Right lobe of liver (tissue), 6 donors: Measurements from ENCODE around the gene CRYGN. TPM values are rescaled to one million over a fixed set of nuclear protein-coding genes. Genes with fewer than 3 reads are reported as not detected.
A peak's percentile ranks its signal among the peaks of the same experiment; 100 is the strongest.

Experiments used
- ATAC-seq, 4 donors: fragments of 200-7000 bp; cut with Tn5 transposase; one replicate each; pipeline ENCODE4 v1.9.1; 2020; ENCODE audit warnings: mild to moderate bottlenecking in 4 of 4, moderate library complexity in 4 of 4
- DNase-seq, 3 donors: peaks; one replicate each; pipeline ENCODE4 v3.0.0-alpha.2; 2020
- H3K27ac ChIP-seq, 3 donors: fragments of 200-600 bp; one replicate each; pipeline ENCODE4 v1.8.0; 2022
- H3K27me3 ChIP-seq, 2 donors: fragments of 200-600 bp; one replicate each; pipeline ENCODE4 v1.8.0; 2022
- H3K36me3 ChIP-seq, 4 donors: fragments of 200-600 bp; sonication (generic) in 1 of 4; one replicate each; pipeline versions ENCODE4 v1.5.1 to v1.8.0; 2017 to 2022; ENCODE audit warnings: control low read depth in 1 of 4
- H3K4me1 ChIP-seq, 4 donors: fragments of 200-600 bp; sonication (generic) in 1 of 4; one replicate each; pipeline versions ENCODE4 v1.5.1 to v1.8.0; 2017 to 2022; ENCODE audit warnings: control low read depth in 1 of 4
- H3K4me3 ChIP-seq, 3 donors: fragments of 200-600 bp; one replicate each; pipeline ENCODE4 v1.8.0; 2022
- H3K9me3 ChIP-seq, 4 donors: fragments of 200-600 bp; sonication (generic) in 1 of 4; one replicate each; pipeline versions ENCODE4 v1.5.1 to v1.8.0; 2017 to 2022; ENCODE audit warnings: control low read depth in 1 of 4
- POLR2A ChIP-seq: fragments of 450-650 bp; IDR thresholded peaks from one replicate; pipeline ENCODE4 v1.6.1; 2017; ENCODE audit warnings: antibody characterized with exemption, mild to moderate bottlenecking
- WGBS: methylation state at CpG from one replicate; pipeline ENCODE4 v1.1.6; 2018; ENCODE audit warnings: low coverage, low lambda C conversion rate; ENCODE audit not compliant: insufficient coverage; ENCODE audit errors: missing lambda C conversion rate; 5-methylcytosine and 5-hydroxymethylcytosine counted together
- intact Hi-C, 2 donors: fragments of 100-400 bp; cut with DNase I; formaldehyde crosslinking; loops; one replicate each; pipeline versions ENCODE4 v1.11.2 to v1.14.1; 2022
- total RNA-seq, 6 experiments: library from RNA; depleted of rRNA in 2 of 6; stranded (reverse); fragments of >200 nt in 2 of 6; fragmentation: NEBNext Ultra II Directional in 3 of 6; extraction: Animal tissue kit (Norgen Biotek cat#: 25700) in 3 of 6; gene quantifications; one replicate each; pipeline versions ENCODE4 v1.1.0 to v1.2.4, GENCODE V29; 2016 to 2023
- TF ChIP-seq, protein P1 (sequence below), 4 donors: fragments of 200-600 bp in 3 of 4; fragments of 450-650 bp in 1 of 4; IDR thresholded peaks; one replicate each; pipeline versions ENCODE4 v1.5.1 to v1.8.0; 2016 to 2022; ENCODE audit warnings: antibody characterized with exemption in 4 of 4, mild to moderate bottlenecking in 2 of 4
- donor health status: DM: no; HTN: yes; CAD: no.
- donor health status: DM: no; HTN: no; CAD: no.
- donor health status: DM: no; HTN: no; CAD: no.
- donor health status: DM: no; HTN: yes; CAD: no.
- donor health status: DM: no; HTN: yes; CAD: no.

Gene CRYGN
- total RNA-seq, 6 experiments from 2014 or later: not detected

DNA sequence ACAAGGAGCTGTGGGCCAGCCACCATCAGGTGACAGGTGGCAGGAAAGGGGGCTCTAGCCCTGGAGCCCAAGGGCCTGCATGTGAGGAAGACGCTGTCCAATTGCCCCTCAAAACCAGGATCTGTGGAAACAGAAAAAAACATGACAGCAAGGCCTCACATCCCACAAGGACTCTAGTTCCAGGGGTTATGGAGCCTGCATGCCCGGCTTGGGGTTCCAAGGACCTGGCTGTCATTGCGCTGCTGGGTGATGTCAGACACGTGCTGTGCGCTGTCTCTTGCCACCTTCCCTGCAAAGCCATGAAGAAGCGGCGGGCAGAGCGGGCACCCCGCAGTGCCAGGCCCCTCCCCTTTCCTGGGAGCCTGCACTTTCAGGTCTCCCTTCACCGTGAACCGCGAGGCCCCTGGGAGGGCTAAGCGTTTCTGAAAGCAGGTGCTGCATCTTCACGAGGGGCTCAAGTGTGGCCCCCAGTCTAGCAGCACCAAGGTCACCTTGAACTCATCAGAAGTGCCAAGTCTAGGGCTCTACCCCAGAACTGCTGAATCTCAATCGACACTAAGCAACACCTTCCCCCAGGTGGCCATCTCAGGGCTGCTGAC lies 15.1 kb upstream of the CRYGN start:
- H3K4me1 ChIP-seq: peaks cover 0 to 10% (median 3%) of the 10 kb centered on the region in 4 donors
- intact Hi-C loops: loop anchor here in 1 of 2 donors (5.0 to 10.0 kb wide), 2 partner anchors 83 to 150 kb away; no protein-coding TSS in a partner anchor
- TF ChIP-seq, protein P1, sequence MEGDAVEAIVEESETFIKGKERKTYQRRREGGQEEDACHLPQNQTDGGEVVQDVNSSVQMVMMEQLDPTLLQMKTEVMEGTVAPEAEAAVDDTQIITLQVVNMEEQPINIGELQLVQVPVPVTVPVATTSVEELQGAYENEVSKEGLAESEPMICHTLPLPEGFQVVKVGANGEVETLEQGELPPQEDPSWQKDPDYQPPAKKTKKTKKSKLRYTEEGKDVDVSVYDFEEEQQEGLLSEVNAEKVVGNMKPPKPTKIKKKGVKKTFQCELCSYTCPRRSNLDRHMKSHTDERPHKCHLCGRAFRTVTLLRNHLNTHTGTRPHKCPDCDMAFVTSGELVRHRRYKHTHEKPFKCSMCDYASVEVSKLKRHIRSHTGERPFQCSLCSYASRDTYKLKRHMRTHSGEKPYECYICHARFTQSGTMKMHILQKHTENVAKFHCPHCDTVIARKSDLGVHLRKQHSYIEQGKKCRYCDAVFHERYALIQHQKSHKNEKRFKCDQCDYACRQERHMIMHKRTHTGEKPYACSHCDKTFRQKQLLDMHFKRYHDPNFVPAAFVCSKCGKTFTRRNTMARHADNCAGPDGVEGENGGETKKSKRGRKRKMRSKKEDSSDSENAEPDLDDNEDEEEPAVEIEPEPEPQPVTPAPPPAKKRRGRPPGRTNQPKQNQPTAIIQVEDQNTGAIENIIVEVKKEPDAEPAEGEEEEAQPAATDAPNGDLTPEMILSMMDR (IDR thresholded peaks at IDR 0.05): no peak
- no peak for TF ChIP-seq POLR2A

DNA sequence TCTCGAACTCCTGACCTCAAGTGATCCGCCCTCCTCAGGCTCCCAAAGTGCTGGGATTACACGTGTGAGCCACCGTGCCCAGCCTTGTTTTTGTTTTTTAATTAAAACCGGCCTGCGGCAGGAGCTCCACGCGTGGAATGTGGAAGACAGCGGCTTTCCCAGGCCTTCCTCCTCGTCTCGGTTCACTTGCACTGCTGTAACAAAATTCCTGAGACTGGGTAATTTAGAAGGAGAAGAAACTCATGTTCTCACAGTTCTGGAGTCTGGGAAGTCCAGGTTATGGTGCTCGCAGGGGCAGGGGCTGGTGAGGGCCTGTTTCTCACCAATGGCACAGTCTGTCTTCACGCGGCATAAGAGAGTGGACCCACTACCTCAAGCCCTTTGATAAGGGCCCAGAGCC lies 14.4 kb upstream of the CRYGN start:
- 89% methylated on average over 9 of the region's 14 CpGs for WGBS
- no peaks in the 10 kb centered on the region for H3K36me3 ChIP-seq
- ATAC-seq (no peak), DNase-seq (peak in 1 of 3 donors; percentile 12)
- no peak overlapping the region for H3K4me3 ChIP-seq
- H3K27me3 ChIP-seq: no peaks in the 10 kb centered on the region
- H3K4me1 ChIP-seq: peaks cover 0 to 4% (median under 1%) of the 10 kb centered on the region in 4 donors
- no peak overlapping the region for H3K27ac ChIP-seq
- intact Hi-C loops: loop anchor here in 1 of 2 donors (5.0 to 10.0 kb wide), 2 partner anchors 82 to 150 kb away; no protein-coding TSS in a partner anchor
- H3K9me3 ChIP-seq: no peaks in the 10 kb centered on the region
- TF ChIP-seq POLR2A: no peak
- TF ChIP-seq, protein P1 (IDR thresholded peaks at IDR 0.05): no peak

More for the DNA sequence above, 15.1 kb upstream of the CRYGN start:
- Histone ChIP-seq H3K27ac (no peak overlapping the region), H3K36me3 (no peaks in the 10 kb centered on the region), H3K9me3 (no peaks in the 10 kb centered on the region), H3K4me3 (no peak overlapping the region), H3K27me3 (no peaks in the 10 kb centered on the region)
- DNase-seq (no peak), ATAC-seq (no peak)
- WGBS: 91% methylated on average over 4 of the region's 15 CpGs

DNA sequence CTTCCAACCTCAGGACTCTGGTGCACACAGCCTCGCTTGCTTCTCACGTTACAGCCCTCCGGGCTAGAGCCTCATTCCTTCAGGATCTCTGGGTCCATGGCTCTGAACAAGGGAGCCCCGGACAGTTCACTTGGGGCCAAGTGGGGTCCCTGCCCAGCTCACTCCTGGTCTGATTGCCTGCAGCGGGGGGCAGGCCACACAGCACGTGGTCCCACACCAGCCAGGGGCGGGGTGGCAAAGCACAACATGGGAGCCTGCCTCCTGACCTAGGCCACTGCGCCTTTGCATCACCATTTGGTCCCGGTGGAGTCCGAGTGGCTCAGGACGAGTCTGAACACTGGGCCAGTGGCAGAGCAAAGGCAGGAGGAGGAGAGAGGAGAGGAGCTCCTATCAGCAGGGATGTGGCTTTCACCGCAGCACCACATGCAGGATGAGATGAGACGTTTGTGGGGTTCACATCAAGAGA lies 13.4 kb upstream of the CRYGN start:
- Histone ChIP-seq H3K36me3 (no peaks in the 10 kb centered on the region), H3K4me1 (no peaks in the 10 kb centered on the region), H3K27me3 (no peaks in the 10 kb centered on the region), H3K4me3 (no peak overlapping the region), H3K27ac (no peak overlapping the region), H3K9me3 (no peaks in the 10 kb centered on the region)
- ATAC-seq (no peak), DNase-seq (peak in 1 of 3 donors; percentile 35)
- intact Hi-C loops: loop anchor here in 1 of 2 donors (5.0 to 10.0 kb wide), 2 partner anchors 81 to 149 kb away; no protein-coding TSS in a partner anchor
- WGBS: 73% methylated on average over 6 of the region's 13 CpGs
- TF ChIP-seq, protein P1 (IDR thresholded peaks at IDR 0.05): no peak
- no peak for TF ChIP-seq POLR2A

DNA sequence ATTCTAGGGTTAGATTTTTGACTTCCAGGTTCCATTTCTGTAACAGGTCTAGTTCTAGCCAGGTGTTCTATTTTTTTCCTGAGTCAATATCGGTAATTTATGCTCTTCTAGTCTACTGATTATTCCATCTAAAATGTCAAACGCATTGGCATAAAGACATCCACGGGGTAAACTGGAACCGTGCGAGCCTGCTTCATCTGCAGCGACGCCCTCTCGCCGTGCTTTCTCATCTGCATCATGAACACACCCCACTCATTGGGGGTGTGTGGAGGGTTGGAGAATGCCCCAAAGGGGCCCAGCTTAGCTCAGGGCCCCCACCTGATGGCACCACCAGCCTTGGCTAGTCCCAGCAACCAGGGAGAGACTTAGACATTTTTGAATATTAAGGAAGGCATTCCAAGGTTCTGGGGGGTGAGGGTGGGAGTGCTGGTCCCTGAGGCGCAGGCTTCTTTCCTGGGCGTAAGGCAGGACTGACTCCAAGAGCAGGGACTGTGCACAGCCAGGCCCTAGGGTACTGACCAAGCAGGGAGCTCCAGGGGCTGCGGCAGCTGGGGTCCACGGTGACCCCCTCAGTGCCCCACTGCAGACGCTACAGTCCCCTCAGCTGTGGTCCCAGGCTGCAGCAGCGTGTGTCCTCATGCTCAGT lies 12.9 kb upstream of the CRYGN start:
- Histone ChIP-seq H3K27ac (no peak overlapping the region), H3K27me3 (no peaks in the 10 kb centered on the region), H3K4me3 (no peak overlapping the region), H3K36me3 (no peaks in the 10 kb centered on the region), H3K4me1 (no peaks in the 10 kb centered on the region), H3K9me3 (no peaks in the 10 kb centered on the region)
- intact Hi-C loops: loop anchor here in 1 of 2 donors (5.0 to 10.0 kb wide), 2 partner anchors 81 to 148 kb away; no protein-coding TSS in a partner anchor
- ATAC-seq (no peak), DNase-seq (peak in 1 of 3 donors; percentile 48)
- 75% methylated on average over 9 of the region's 15 CpGs for WGBS
- TF ChIP-seq, protein P1 (IDR thresholded peaks at IDR 0.05): no peak
